HepG2 (cell line): ENCODE results near the gene C2CD2. TPM values are rescaled to one million over a fixed set of nuclear protein-coding genes. Genes with fewer than 3 reads are reported as not detected.

Source experiments
- ATAC-seq: fragments of 200-7000 bp; cut with Tn5 transposase; 3 replicates; pipeline ENCODE4 v1.9.1; 2020; ENCODE audit warnings: mild to moderate bottlenecking, moderate library complexity
- BruUV-seq: library from RNA; stranded (reverse); fragments of 400-500 nt; replicated peaks from 2 replicates; lab custom pipeline; 2021; lab: Mats Ljungman, UMichigan
- CTCF ChIA-PET: fragments of 300-600 bp; formaldehyde crosslinking; extraction: SDS; loops from one replicate; lab custom pipeline; 2021; ENCODE audit warnings: low total read pairs, inconsistent platforms, low intra/inter-chr PET ratio; lab: Yijun Ruan, JAX
- POLR2A ChIA-PET: fragments of 350-600 bp; sonication (Branson Sonifier 250); formaldehyde crosslinking; loops from one replicate; lab custom pipeline; 2020; ENCODE audit warnings: antibody characterized with exemption, inconsistent platforms; lab: Yijun Ruan, JAX
- DNase-seq: peaks from one replicate; pipeline ENCODE4 v3.0.0-alpha.2; 2015; ENCODE audit warnings: low spot score
- FAIRE-seq: peaks from 3 replicates; lab custom pipeline; 2011; peaks lifted over from hg19 to GRCh38; lab: Jason Lieb, UNC
- H2AFZ ChIP-seq: one replicate; pipeline ENCODE4 v1.6.1; 2011; ENCODE audit warnings: low read length, inconsistent platforms
- H3K27ac ChIP-seq: fragments of 300-600 bp; 3 replicates; pipeline ENCODE4 v1.8.0; 2011; ENCODE audit warnings: mixed run types, mild to moderate bottlenecking, mixed read lengths, low read length, inconsistent platforms; ENCODE audit not compliant: insufficient read depth; ENCODE audit errors: extremely low read length
- H3K27me3 ChIP-seq, 2 experiments: fragments of 200-600 bp in 1 of 2; 2 replicates in 1 of 2; 3 replicates in 1 of 2; pipeline versions ENCODE4 v1.6.0 to v1.8.0; 2011; ENCODE audit warnings: low read length in 2 of 2, mild to moderate bottlenecking in 2 of 2, moderate library complexity in 2 of 2, inconsistent platforms in 1 of 2; ENCODE audit not compliant: insufficient read depth in 2 of 2, control insufficient read depth in 1 of 2
- H3K36me3 ChIP-seq, 2 experiments: fragments of 200-600 bp in 1 of 2; replicated peaks in 1 of 2; 2 replicates in 1 of 2; 3 replicates in 1 of 2; pipeline versions ENCODE4 v1.5.1 to v1.8.0; 2011; ENCODE audit warnings: low read length in 2 of 2, inconsistent platforms in 1 of 2; ENCODE audit not compliant: insufficient read depth in 2 of 2, control insufficient read depth in 1 of 2
- H3K4me1 ChIP-seq: 2 replicates; pipeline ENCODE4 v1.5.1; 2012; ENCODE audit warnings: low read length, inconsistent platforms; ENCODE audit not compliant: insufficient read depth
- H3K4me2 ChIP-seq: 2 replicates; pipeline ENCODE4 v1.6.0; 2011; ENCODE audit warnings: low read depth, low read length, inconsistent platforms
- H3K4me3 ChIP-seq, 3 experiments: fragments of 200-600 bp in 1 of 3; sonication (generic), shearing (Covaris generic) in 1 of 3; replicated peaks in 1 of 3; 2 replicates each; pipeline ENCODE4 v1.5.1; 2011 to 2016; ENCODE audit warnings: low read length in 3 of 3, inconsistent platforms in 2 of 3, low read depth in 2 of 3, mild to moderate bottlenecking in 2 of 3, control low read depth in 1 of 3, mixed read lengths in 1 of 3; ENCODE audit not compliant: insufficient read depth in 1 of 3
- H3K79me2 ChIP-seq: one replicate; pipeline ENCODE4 v1.6.1; 2011; ENCODE audit warnings: low read length, inconsistent platforms; ENCODE audit not compliant: insufficient read depth
- H3K9ac ChIP-seq: 2 replicates; pipeline ENCODE4 v1.6.0; 2011; ENCODE audit warnings: mild to moderate bottlenecking, low read depth, low read length, inconsistent platforms; ENCODE audit not compliant: insufficient read depth
- H3K9me3 ChIP-seq: 2 replicates; pipeline ENCODE4 v1.5.1; 2012; ENCODE audit warnings: mild to moderate bottlenecking, low read length
- H4K20me1 ChIP-seq: 2 replicates; pipeline ENCODE4 v1.6.0; 2011; ENCODE audit warnings: inconsistent platforms, mild to moderate bottlenecking, low read length, moderate library complexity; ENCODE audit not compliant: insufficient read depth
- CEBPB ChIP-seq: IDR thresholded peaks from 2 replicates; pipeline ENCODE4 v1.6.1; 2011; ENCODE audit warnings: low read depth, low read length, improper control_type of control experiment, borderline replicate concordance
- CEBPG ChIP-seq: IDR thresholded peaks from 2 replicates; pipeline ENCODE4 v1.6.1; 2016
- ZFX ChIP-seq: sonication (generic); formaldehyde crosslinking; IDR thresholded peaks from 2 replicates; pipeline ENCODE4 v1.4.0; 2020; ENCODE audit warnings: mild to moderate bottlenecking, low read depth, missing genetic modification reagents, moderate library complexity
- WGBS: methylation state at CpG from one replicate; pipeline ENCODE4 v1.1.6; 2017; ENCODE audit warnings: low lambda C conversion rate; 5-methylcytosine and 5-hydroxymethylcytosine counted together
- in situ Hi-C: cut with HindIII; loops from 2 replicates; pipeline ENCODE4 v1.10.0; 2017; ENCODE audit warnings: low pct_unique_long_range_greater_than_20kb; ENCODE audit not compliant: extremely low pct_ligation_motif_present
- intact Hi-C: fragments of 100-400 bp; cut with micrococcal nuclease; formaldehyde crosslinking; loops from one replicate; pipeline ENCODE4 v1.10.0; 2022; ENCODE audit not compliant: unreplicated experiment
- polyA plus RNA-seq, 8 experiments: library from polyadenylated mRNA; depleted of rRNA in 3 of 8; stranded (reverse) in 7 of 8; unstranded in 1 of 8; fragments of >200 nt; fragmentation: Illumina TruSeq in 4 of 8; extraction: Trizol in 4 of 8; gene quantifications; 2 replicates each; pipeline versions ENCODE4 v1.2.1 to v1.2.3, GENCODE V29; 2011 to 2016; ENCODE audit warnings: low read depth in 4 of 8, missing spikeins in 1 of 8, mixed read lengths in 1 of 8; ENCODE audit not compliant: insufficient read depth in 1 of 8
- total RNA-seq, 5 experiments: library from RNA; depleted of rRNA; stranded (reverse); fragments of >200 nt; fragmentation: Illumina TruSeq; extraction: Trizol; gene quantifications; 2 replicates each; pipeline ENCODE4 v1.2.3, GENCODE V29; 2016; ENCODE audit warnings: low read depth in 1 of 5
- TF ChIP-seq, protein P1 (sequence below): sonication (generic); formaldehyde crosslinking; IDR thresholded peaks from 2 replicates; pipeline ENCODE4 v1.4.0; 2020; ENCODE audit warnings: missing genetic modification reagents

C2CD2 gene
- total and polyA plus RNA-seq, 2 of the 13 experiments (the other 11 are each of a cell fraction or from before 2014, with no cell fraction given): 12.5 to 19.7 TPM

DNA sequence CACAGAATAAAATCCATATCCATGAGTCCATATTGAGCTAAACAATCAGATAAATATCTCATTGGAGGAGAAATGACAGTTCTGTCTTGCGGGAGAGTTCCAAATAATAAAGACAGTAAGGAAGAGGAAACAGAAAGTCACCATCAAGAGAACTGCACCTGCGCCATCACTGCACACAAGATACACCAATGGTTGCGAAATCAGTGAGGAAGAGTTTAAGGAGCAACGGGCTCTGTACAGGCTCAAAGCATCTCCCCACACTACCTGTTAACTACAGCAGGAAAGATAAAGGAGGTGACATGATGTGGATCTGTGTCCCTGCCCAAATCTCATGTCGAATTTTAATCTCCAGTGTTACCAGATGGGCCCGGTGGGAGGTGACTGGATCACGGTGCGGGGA lies 7.8 kb downstream of the C2CD2 start:
- Histone ChIP-seq H3K27ac (no peak overlapping the region), H3K27me3 (no peaks in the 10 kb centered on the region), H2AFZ (no peak overlapping the region), H3K4me1 (peaks cover 39% of the 10 kb centered on the region), H3K4me2 (no peak overlapping the region), H4K20me1 (no peaks in the 10 kb centered on the region), H3K9me3 (no peaks in the 10 kb centered on the region), H3K4me3 (no peak overlapping the region), H3K9ac (no peak overlapping the region), H3K36me3 (peaks cover 4 to 7% of the 10 kb centered on the region in 2 experiments; a peak in 1 of 5 replicates), H3K79me2 (peaks cover 36% of the 10 kb centered on the region)
- TF ChIP-seq CEBPB: peak; percentile 86
- TF ChIP-seq ZFX (CRISPR knock-in tag): no peak
- TF ChIP-seq CEBPG (CRISPR knock-in tag): peak; percentile 62
- TF ChIP-seq, protein P1, sequence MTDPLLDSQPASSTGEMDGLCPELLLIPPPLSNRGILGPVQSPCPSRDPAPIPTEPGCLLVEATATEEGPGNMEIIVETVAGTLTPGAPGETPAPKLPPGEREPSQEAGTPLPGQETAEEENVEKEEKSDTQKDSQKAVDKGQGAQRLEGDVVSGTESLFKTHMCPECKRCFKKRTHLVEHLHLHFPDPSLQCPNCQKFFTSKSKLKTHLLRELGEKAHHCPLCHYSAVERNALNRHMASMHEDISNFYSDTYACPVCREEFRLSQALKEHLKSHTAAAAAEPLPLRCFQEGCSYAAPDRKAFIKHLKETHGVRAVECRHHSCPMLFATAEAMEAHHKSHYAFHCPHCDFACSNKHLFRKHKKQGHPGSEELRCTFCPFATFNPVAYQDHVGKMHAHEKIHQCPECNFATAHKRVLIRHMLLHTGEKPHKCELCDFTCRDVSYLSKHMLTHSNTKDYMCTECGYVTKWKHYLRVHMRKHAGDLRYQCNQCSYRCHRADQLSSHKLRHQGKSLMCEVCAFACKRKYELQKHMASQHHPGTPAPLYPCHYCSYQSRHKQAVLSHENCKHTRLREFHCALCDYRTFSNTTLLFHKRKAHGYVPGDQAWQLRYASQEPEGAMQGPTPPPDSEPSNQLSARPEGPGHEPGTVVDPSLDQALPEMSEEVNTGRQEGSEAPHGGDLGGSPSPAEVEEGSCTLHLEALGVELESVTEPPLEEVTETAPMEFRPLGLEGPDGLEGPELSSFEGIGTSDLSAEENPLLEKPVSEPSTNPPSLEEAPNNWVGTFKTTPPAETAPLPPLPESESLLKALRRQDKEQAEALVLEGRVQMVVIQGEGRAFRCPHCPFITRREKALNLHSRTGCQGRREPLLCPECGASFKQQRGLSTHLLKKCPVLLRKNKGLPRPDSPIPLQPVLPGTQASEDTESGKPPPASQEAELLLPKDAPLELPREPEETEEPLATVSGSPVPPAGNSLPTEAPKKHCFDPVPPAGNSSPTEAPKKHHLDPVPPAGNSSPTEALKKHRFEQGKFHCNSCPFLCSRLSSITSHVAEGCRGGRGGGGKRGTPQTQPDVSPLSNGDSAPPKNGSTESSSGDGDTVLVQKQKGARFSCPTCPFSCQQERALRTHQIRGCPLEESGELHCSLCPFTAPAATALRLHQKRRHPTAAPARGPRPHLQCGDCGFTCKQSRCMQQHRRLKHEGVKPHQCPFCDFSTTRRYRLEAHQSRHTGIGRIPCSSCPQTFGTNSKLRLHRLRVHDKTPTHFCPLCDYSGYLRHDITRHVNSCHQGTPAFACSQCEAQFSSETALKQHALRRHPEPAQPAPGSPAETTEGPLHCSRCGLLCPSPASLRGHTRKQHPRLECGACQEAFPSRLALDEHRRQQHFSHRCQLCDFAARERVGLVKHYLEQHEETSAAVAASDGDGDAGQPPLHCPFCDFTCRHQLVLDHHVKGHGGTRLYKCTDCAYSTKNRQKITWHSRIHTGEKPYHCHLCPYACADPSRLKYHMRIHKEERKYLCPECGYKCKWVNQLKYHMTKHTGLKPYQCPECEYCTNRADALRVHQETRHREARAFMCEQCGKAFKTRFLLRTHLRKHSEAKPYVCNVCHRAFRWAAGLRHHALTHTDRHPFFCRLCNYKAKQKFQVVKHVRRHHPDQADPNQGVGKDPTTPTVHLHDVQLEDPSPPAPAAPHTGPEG (CRISPR knock-in tag): no peak
- FAIRE-seq (no peak), ATAC-seq (no peak), DNase-seq (no peak)
- ChIA-PET POLR2A (no interaction called here), CTCF (no interaction called here)
- no TSS peak for BruUV-seq
- 97% methylated on average over 8 of the region's 8 CpGs for WGBS
- intact Hi-C loops: no loop called here
- in situ Hi-C loops: no loop called here
